Erythroblast (primary cell): ENCODE data around the gene CTSZ.

Source experiments
- DNase-seq, 2 experiments: peaks; one replicate each; lab custom pipeline; 2025; lab: John Stamatoyannopoulos, UW
- GATA1 ChIP-seq: IDR thresholded peaks from 2 replicates; pipeline ENCODE4 v1.6.1; 2011; ENCODE audit warnings: low read depth, mild to moderate bottlenecking, control low read depth, low read length, moderate library complexity
- POLR2A ChIP-seq: IDR thresholded peaks from 2 replicates; pipeline ENCODE4 v1.6.1; 2011; ENCODE audit warnings: mild to moderate bottlenecking, low read length

Gene CTSZ

DNA sequence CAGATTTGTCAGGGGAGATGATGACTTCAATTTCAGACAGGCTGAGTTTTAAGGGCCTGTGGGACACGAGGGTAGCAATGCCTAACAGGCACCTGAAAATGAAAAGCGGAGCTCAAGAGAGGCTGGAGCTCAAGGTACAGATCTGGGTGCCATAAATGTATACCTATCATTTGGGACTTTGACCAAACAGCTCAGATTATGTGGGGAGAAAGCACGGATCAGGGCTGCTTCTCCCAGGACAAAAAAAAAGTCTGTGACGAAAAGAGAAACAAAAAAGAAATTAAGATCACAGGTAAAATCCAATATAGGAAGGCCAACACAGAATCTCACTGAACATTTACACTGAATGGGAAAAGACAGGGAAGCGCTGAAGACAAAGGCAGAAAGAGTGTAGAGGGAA is 33.6 kb upstream of the CTSZ start:
- no peak for DNase-seq
- TF ChIP-seq GATA1, result no peak
- no peak for TF ChIP-seq POLR2A

DNA sequence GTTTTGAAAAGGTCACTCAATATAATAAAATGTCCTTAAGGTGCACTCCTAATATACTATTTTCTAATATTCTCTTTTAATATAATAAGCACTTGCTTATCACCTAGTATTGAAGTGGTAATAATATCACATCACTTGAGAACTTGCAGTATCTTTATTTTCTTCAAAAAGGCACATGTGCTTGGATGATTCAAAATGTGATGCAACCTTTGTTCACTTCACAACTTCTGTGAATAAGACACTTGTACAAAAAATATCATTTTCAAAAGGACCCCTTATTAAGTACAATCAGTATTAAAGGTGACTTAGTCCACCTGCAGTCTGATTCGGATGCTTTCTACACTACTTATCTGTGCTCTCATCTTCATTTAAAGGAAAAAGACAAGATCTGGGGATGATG is 32.2 kb upstream of the CTSZ start:
- no peak for TF ChIP-seq GATA1
- TF ChIP-seq POLR2A, result no peak

DNA sequence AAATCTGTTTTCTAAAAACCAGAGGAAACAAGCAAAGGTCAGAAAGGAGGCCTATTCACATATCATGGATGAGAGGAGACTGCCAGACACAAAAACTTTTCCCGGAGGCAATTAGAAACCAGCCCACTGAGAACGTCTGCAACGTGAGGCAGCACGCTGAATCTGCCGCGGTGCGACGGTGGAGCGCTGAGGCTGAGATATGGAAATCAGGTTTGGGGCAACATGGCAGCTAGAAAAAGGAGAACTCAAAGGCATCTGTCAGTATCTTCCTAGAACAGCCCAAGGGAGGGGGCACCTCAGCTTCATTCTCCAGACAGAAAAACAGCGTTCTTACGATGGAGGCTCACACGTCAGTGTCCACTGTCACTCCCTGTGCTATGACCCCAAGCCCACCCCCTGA is 30.3 kb upstream of the CTSZ start:
- no peak for DNase-seq
- TF ChIP-seq GATA1, result no peak
- no peak for TF ChIP-seq POLR2A

More for the DNA sequence above, 32.2 kb upstream of the CTSZ start:
- DNase-seq, result peak in 1 of 2 experiments; percentile 13

DNA sequence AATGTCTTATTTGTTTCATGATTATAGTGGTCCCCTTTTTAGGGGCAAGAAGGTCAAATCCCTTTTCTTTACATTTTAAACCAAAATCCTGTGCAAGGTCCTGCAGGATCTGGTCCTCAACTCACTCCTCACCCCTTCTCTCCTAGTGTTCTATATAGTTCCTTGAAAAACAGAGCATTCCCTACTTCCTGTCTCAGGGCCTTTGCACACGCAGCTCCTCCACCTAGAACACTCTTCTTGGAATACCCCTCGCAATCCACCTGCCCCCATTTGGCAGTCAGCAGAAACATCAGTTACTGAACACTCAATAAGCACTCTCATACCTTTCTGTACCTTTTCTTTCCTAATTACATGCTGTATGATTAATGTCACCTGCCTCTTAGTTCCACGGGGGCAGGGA is 28.3 kb upstream of the CTSZ start:
- no peak for DNase-seq
- no peak for TF ChIP-seq POLR2A

DNA sequence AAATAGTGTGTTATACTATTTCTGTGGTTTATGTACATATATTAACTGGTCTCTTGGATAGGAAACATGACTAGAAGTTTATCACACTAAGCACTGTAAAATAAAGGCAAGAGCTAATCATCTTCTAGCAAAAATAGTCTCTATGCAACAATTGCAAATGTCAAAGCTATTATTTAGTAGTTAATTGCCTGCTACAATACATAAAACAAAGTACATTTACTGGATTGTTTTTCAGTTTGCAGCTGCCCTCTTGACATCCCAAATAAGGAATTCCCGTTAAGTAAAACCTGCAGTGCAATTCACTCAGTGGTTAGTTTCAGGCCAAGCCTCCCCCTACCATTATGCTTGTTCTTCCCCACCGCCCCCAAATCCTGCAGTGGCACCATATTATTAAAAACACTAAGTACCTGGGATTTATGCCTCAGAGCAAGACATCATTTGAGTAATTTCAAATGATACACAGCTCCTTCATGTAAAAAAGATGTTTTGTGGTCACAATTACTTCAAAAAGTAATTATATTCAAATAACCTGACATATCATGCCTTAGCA is 26.6 kb upstream of the CTSZ start:
- TF ChIP-seq POLR2A (no peak), GATA1 (no peak)
- DNase-seq, result no peak

DNA sequence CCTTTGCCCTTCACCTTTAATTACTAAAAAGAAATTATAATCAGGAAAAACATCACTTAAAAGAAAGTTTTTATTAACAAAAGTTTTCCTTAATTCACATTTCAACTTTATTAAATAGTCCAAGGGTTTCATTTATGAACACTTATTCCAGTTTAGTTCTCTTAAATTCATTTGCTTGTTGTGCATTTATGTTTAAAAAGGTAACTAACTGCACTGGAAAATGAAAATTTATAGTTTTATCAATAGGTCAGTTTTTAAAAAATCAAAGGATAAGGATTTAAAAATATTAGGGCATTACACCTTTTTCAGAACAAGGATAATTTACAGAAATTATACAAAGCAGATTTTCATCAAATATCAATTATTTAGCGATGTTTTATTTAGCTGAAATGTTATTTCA is 26.0 kb upstream of the CTSZ start:
- no peak for TF ChIP-seq GATA1
- no peak for TF ChIP-seq POLR2A
- DNase-seq, result no peak

DNA sequence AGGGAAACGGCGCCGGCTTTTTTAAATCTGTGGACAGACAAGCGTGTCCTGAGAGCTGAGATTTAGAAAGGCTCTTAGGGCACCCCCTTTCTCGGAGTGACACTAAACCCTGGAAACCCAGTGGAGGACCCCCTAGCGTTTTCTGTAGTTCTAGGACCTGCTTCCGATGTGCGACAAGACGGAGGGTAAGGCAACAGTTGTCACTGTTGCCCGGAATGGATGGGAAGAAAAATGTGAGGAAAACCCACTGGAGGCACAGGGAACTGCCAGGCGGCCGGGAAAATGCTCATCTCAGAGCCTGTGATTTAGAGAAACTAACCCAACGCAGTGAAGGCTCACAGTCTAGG is 25.6 kb upstream of the CTSZ start:
- DNase-seq, result no peak
- TF ChIP-seq POLR2A (no peak), GATA1 (no peak)

DNA sequence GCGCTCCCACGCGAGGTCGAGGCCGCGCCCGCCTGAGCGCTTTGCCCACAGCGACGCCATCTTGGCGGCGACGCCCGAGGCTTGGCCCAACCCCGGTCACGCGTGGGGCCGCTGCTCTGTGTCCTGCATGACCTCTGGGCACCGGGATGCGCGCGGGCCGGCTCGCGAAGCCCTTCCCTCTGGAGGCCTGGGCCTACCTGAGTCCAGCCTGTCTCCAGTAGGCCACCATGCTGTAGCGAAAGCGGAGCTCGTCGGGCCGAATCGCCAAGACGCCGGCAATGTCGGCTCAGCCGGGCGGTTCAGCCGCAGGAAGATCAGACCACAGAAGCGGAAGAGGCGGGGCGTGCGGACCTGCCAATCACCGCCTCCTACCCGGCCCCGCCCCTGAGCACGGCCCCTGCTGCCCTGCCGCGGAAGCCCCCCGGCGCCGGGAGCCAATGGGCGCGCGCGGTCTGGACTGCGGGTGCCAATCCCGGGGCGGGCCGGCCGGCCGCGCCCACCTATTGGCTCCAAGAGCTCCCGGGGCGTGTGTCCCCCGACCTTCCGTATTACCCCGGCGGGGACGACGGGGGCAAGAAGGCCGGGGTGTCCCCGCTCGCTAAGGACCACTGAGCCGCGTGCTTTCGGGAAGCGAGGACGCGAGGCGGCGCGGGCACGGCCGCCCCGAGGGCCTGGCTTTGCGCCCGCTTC is 25.1 kb upstream of the CTSZ start, which contains the start of gene ATP5F1E:
Gene ATP5F1E (minus strand): TSS at position 313 of the 690 bp plus-strand sequence. CDS start 84 bp downstream, at position 229.
- DNase-seq, result peak; percentile 97 to 98
- TF ChIP-seq POLR2A (peak; percentile 93), GATA1 (no peak)

DNA sequence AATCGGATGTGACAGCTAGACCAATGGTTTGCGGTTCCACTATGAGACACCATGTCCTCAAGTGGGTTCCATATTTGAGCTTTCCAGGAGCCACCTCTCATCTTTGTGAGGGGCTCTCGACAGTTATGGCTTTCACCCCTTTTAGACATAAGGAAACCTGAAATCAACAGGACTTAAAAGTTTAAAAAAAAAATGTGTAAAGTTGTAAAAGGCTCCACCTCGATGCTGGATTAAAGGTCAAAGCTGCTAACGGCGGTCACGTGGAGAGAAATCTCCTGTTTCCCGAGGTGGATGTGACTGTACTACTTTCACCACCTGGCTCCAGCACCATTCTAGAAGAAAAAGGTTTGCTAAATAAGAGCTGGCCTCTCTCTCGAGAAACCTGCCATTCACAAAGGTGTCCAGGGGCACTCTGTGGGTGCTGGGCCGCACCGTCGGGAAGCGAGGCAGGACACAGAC is 24.5 kb upstream of the CTSZ start:
- TF ChIP-seq GATA1 (no peak), POLR2A (no peak)

DNA sequence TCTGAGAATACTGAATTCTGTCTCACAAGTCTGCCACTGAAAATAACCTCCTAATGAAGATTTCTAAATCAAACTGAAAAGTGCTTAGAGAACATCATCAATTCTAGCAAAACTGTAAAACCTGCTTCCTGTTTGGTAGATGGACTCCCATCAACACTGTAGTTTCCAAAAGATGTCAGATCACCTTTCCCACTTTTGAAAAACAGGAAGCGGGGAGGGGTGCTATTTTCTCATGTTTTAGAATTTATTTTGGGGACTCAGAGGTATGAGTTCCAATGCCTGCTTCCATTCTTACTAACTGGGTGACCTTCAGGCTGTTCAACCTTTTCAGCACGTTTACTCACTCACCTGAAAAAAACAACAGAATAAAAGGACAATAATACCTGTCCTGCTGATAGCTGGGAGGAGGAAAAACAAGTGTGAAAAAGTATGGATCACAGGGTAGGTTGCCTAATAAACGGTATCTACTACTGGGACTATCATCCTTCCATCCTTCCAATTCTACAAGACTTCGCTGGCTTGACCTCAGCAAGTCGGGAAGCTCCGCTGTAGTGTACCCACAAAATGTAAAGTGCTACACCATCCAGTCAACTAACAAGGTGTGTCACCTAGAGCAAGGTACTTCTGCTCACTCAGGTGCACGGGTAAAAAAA is 24.0 kb upstream of the CTSZ start:
- no peak for TF ChIP-seq POLR2A
- no peak for TF ChIP-seq GATA1
- DNase-seq, result no peak

More for the DNA sequence above, 24.5 kb upstream of the CTSZ start:
- DNase-seq, result no peak

DNA sequence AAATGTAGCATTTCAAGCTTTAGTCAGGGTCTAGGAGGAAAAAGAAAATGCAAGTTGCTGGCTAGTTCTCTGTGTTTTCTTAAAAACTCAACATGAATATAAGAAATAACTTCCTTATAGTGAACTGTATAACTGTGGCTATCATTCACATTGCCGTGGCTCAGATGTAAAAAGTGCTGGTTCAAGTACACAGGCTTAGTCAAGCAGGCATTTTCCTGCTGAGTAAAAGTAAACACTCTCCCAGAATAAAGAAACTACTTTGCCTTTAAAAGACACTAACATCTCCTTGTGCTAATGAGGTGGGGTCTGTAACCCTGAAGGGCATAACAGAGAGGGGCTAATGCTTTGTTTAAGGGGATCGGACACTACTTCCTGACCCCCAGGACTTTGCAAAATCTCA is 21.8 kb upstream of the CTSZ start:
- no peak for DNase-seq
- TF ChIP-seq POLR2A (no peak), GATA1 (no peak)

DNA sequence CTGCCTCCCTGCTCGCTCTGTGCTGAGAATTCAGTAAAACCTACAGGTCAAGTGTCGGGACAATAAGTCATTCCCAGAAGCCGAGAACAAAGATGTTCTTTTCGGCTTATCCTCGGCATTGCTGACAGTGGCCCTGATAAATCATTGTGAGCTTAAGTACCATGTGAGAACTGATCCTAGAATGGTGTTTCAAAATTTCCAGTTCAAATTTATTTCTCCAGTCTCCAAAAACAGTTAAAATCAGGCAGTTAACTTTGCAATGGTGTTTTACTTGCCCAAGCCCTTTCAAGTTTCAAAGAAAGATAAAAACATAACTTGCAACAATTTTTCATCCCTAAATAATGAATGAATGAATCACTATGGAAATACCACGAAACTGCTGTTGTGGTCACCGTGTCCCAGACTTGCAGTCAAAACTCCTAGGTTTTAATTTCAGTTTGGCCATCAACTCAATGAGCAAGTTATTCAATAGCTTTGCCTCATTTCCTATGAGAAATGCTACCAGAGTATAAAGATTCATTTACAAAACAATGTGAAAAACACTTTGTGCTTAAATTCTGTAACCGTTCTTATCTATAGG is 20.8 kb upstream of the CTSZ start:
- TF ChIP-seq POLR2A, result no peak
- no peak for TF ChIP-seq GATA1
- DNase-seq, result no peak

DNA sequence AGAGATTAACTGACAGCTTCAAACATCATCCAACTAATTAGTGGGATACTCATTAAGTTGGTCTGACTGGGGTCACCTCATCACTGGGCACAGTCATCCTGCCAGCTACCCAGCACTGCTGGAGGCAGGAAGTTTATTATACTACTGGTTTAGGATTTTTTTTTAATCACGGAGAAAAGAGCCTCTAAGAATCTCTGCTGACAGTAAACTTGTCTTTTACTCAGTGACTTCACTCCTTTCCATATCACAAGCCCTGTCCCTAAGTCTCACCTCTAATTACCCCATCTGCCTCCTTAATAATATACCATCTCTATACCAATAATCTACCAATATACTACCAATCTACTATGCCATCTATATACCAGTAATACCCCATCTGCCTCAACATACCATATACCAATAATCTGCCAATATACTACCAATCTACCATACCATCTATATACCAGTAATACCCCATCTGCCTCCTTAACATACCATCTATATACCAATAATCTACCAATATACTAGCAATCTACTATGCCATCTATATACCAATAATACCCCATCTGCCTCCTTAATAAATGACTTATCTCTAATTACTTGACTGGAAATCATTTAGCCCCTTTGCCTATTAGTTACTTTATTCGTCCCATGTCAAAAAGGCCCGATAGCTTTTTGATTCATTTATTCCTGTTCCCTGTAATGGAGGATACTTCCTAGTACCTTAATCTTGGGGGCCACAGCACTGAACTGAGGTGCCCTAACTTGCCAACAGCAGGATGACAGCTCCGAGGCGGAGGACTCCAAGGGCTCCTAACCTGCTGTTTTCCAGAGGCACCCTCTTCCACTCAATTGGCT is 20.1 kb upstream of the CTSZ start:
- TF ChIP-seq GATA1 (no peak), POLR2A (no peak)
- no peak for DNase-seq
